Glutamatergic neuron (in vitro differentiated cells): ENCODE results near the gene RAPGEF1. TPM values are rescaled to one million over a fixed set of nuclear protein-coding genes. Genes with fewer than 3 reads are reported as not detected.
A peak's percentile ranks its signal among the peaks of the same experiment; 100 is the strongest.

Source experiments
- DNase-seq: peaks from one replicate; pipeline ENCODE4 v3.0.0; 2022
- H3K27ac Mint-ChIP-seq: one replicate; pipeline ENCODE4 v1.8.0; 2020; ENCODE audit warnings: mild to moderate bottlenecking, mixed read lengths, inconsistent platforms; ENCODE audit not compliant: unreplicated experiment
- H3K27me3 Mint-ChIP-seq: one replicate; pipeline ENCODE4 v1.8.0; 2020; ENCODE audit warnings: mild to moderate bottlenecking, moderate library complexity, mixed read lengths, inconsistent platforms; ENCODE audit not compliant: unreplicated experiment
- H3K36me3 Mint-ChIP-seq: one replicate; pipeline ENCODE4 v1.8.0; 2020; ENCODE audit warnings: mild to moderate bottlenecking, mixed read lengths, inconsistent platforms; ENCODE audit not compliant: unreplicated experiment
- H3K4me1 Mint-ChIP-seq: one replicate; pipeline ENCODE4 v1.8.0; 2020; ENCODE audit warnings: mild to moderate bottlenecking, low read depth, mixed read lengths, inconsistent platforms; ENCODE audit not compliant: unreplicated experiment
- H3K4me3 Mint-ChIP-seq: one replicate; pipeline ENCODE4 v1.8.0; 2020; ENCODE audit warnings: mild to moderate bottlenecking, mixed read lengths, inconsistent platforms; ENCODE audit not compliant: unreplicated experiment
- H3K9me3 Mint-ChIP-seq: one replicate; pipeline ENCODE4 v1.8.0; 2020; ENCODE audit warnings: mild to moderate bottlenecking, moderate library complexity, mixed read lengths, inconsistent platforms; ENCODE audit not compliant: unreplicated experiment
- total RNA-seq: library from RNA; stranded (reverse); fragmentation: NEBNext Ultra II Directional; extraction: Animal tissue kit (Norgen Biotek cat#: 25700); gene quantifications from one replicate; pipeline ENCODE4 v1.2.1, GENCODE V29; 2021; ENCODE audit not compliant: unreplicated experiment
- TF ChIP-seq, protein P1 (sequence below): fragments of 200-600 bp; sonication (generic); IDR thresholded peaks from one replicate; pipeline ENCODE4 v1.5.0; 2021; ENCODE audit not compliant: partially characterized antibody, unreplicated experiment

Gene RAPGEF1
- total RNA-seq, 1 donor from 2014 or later, result 319 TPM

GRCh38 chr9:131557855-131558548 lies 181.9 kb downstream of the RAPGEF1 start:
- peaks cover 12% of the 10 kb centered on the region for H3K36me3 Mint-ChIP-seq
- TF ChIP-seq, protein P1, sequence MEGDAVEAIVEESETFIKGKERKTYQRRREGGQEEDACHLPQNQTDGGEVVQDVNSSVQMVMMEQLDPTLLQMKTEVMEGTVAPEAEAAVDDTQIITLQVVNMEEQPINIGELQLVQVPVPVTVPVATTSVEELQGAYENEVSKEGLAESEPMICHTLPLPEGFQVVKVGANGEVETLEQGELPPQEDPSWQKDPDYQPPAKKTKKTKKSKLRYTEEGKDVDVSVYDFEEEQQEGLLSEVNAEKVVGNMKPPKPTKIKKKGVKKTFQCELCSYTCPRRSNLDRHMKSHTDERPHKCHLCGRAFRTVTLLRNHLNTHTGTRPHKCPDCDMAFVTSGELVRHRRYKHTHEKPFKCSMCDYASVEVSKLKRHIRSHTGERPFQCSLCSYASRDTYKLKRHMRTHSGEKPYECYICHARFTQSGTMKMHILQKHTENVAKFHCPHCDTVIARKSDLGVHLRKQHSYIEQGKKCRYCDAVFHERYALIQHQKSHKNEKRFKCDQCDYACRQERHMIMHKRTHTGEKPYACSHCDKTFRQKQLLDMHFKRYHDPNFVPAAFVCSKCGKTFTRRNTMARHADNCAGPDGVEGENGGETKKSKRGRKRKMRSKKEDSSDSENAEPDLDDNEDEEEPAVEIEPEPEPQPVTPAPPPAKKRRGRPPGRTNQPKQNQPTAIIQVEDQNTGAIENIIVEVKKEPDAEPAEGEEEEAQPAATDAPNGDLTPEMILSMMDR, result no peak

GRCh38 chr9:131555841-131556673 lies 183.8 kb downstream of the RAPGEF1 start:
- peaks cover 8% of the 10 kb centered on the region for H3K9me3 Mint-ChIP-seq
- no peak for DNase-seq
- TF ChIP-seq, protein P1, result no peak
- H3K4me3 Mint-ChIP-seq, result no peak overlapping the region
- H3K4me1 Mint-ChIP-seq, result no peaks in the 10 kb centered on the region
- H3K36me3 Mint-ChIP-seq, result peaks cover 16% of the 10 kb centered on the region
- H3K27me3 Mint-ChIP-seq, result peaks cover 20% of the 10 kb centered on the region
- H3K27ac Mint-ChIP-seq, result peak overlapping the region; percentile 8

More at GRCh38 chr9:131557855-131558548, 181.9 kb downstream of the RAPGEF1 start:
- Mint-ChIP-seq H3K4me1 (no peaks in the 10 kb centered on the region), H3K9me3 (peaks cover 6% of the 10 kb centered on the region), H3K27ac (no peak overlapping the region), H3K4me3 (no peak overlapping the region), H3K27me3 (peaks cover 15% of the 10 kb centered on the region)
- DNase-seq, result no peak

DNA sequence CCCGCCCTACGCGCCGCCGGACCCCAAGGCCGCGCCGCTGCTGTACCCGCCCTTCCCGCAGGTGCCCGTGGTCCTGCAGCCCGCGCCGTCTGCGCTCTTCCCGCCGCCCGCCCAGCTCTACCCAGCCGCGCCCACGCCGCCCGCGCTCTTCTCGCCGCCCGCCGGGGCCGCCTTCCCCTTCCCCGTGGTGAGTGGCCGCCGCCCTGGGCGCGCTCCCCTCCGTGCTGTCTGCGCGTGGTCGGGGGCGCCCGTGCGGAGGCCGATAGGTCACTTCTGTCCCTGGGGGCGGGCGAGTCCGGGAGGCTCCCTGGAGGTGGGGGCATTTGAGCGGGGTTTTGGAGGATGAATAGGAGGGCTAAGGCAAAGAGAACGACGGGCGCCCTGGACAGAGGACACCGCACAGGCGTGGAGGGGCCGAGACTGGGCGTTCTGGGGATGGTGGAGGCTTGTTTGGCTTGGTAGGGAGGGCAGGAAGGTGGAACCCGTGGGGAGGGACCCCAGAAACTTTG lies 185.0 kb downstream of the RAPGEF1 start:
- peaks cover 10% of the 10 kb centered on the region for H3K9me3 Mint-ChIP-seq
- H3K27ac Mint-ChIP-seq, result no peak overlapping the region
- no peak for DNase-seq
- TF ChIP-seq, protein P1, result no peak
- peaks cover 21% of the 10 kb centered on the region for H3K27me3 Mint-ChIP-seq
- H3K36me3 Mint-ChIP-seq, result peaks cover 18% of the 10 kb centered on the region
- H3K4me3 Mint-ChIP-seq, result no peak overlapping the region
- no peaks in the 10 kb centered on the region for H3K4me1 Mint-ChIP-seq

GRCh38 chr9:131554087-131554842 lies 185.6 kb downstream of the RAPGEF1 start:
- H3K4me3 Mint-ChIP-seq, result no peak overlapping the region
- DNase-seq, result no peak
- peaks cover 24% of the 10 kb centered on the region for H3K36me3 Mint-ChIP-seq
- H3K27ac Mint-ChIP-seq, result no peak overlapping the region
- peaks cover 23% of the 10 kb centered on the region for H3K27me3 Mint-ChIP-seq
- peaks cover 12% of the 10 kb centered on the region for H3K9me3 Mint-ChIP-seq
- no peaks in the 10 kb centered on the region for H3K4me1 Mint-ChIP-seq
- TF ChIP-seq, protein P1, result no peak
